HCT116 (cell line): Measurements from ENCODE around the gene ZIC4. TPM values are rescaled to one million over a fixed set of nuclear protein-coding genes. Genes with fewer than 3 reads are reported as not detected.

Experiments
- ATAC-seq: fragments of 200-7000 bp; cut with Tn5 transposase; 2 replicates; pipeline ENCODE4 v1.9.1; 2020; ENCODE audit warnings: mild to moderate bottlenecking, moderate library complexity
- BruUV-seq: library from RNA; stranded (reverse); fragments of 400-500 nt; replicated peaks from 2 replicates; lab custom pipeline; 2021; lab: Mats Ljungman, UMichigan
- CTCF ChIA-PET: fragments of 300-600 bp; sonication (Branson Sonifier 250); formaldehyde crosslinking; loops from one replicate; lab custom pipeline; 2021; ENCODE audit warnings: antibody characterized with exemption; lab: Charles Lee
- POLR2A ChIA-PET: fragments of 300-600, 350-600 bp; sonication (Branson Sonifier 250); formaldehyde crosslinking; loops from one replicate; lab custom pipeline; 2021; ENCODE audit warnings: antibody characterized with exemption; lab: Charles Lee
- RAD21 ChIA-PET, 2 experiments: fragments of 300-600 bp; sonication (Branson Sonifier 250); formaldehyde crosslinking; loops; one replicate each; lab custom pipeline; 2023; ENCODE audit warnings: low total read pairs in 2 of 2; ENCODE audit not compliant: uncharacterized antibody in 2 of 2, unreplicated experiment in 2 of 2, low non-redundant PET in 1 of 2; lab: Charles Lee
- DNase-seq: peaks from one replicate; pipeline ENCODE4 v3.0.0-alpha.2; 2010; ENCODE audit warnings: low read depth, low spot score
- H2AFZ ChIP-seq: fragments of 200-600 bp; shearing (Covaris generic), sonication (generic); 2 replicates; pipeline ENCODE4 v1.6.1; 2017; ENCODE audit warnings: low read depth, mixed run types, mixed read lengths, antibody characterized with exemption, low read length; ENCODE audit not compliant: poor library complexity, severe bottlenecking
- H3K27ac ChIP-seq: 2 replicates; pipeline ENCODE4 v1.5.1; 2012; ENCODE audit warnings: low read depth, low read length
- H3K27me3 ChIP-seq: fragments of 200-600 bp; sonication (generic); 2 replicates; pipeline ENCODE4 v1.6.1; 2016; ENCODE audit warnings: mixed run types, low read length, mixed read lengths; ENCODE audit not compliant: insufficient read depth
- H3K36me3 ChIP-seq, 2 experiments: fragments of 200-500 bp in 1 of 2; fragments of 200-600 bp in 1 of 2; sonication (Bioruptor generic) in 1 of 2; sonication (generic) in 1 of 2; 2 replicates each; pipeline versions ENCODE4 v1.5.1 to v1.6.1; 2014 to 2016; ENCODE audit warnings: low read length in 2 of 2, inconsistent platforms in 1 of 2, mixed read lengths in 1 of 2, mixed run types in 1 of 2; ENCODE audit not compliant: insufficient read depth in 2 of 2, control insufficient read depth in 1 of 2
- H3K4me1 ChIP-seq, 2 experiments: fragments of 200-600 bp in 1 of 2; sonication (generic) in 1 of 2; 2 replicates each; pipeline versions ENCODE4 v1.5.1 to v1.6.1; 2012 to 2017; ENCODE audit warnings: low read length in 2 of 2, inconsistent platforms in 1 of 2, mild to moderate bottlenecking in 1 of 2, mixed read lengths in 1 of 2, mixed run types in 1 of 2, moderate library complexity in 1 of 2; ENCODE audit not compliant: insufficient read depth in 2 of 2, control insufficient read depth in 1 of 2
- H3K4me2 ChIP-seq: fragments of 200-600 bp; sonication (generic); 2 replicates; pipeline ENCODE4 v1.6.1; 2017; ENCODE audit warnings: mixed run types, low read length, mixed read lengths
- H3K4me3 ChIP-seq, 2 experiments: fragments of 200-600 bp in 1 of 2; sonication (generic) in 1 of 2; replicated peaks in 1 of 2; 2 replicates each; pipeline ENCODE4 v1.5.1; 2011 to 2016; ENCODE audit warnings: low read length in 2 of 2, control low read depth in 1 of 2, low read depth in 1 of 2, mild to moderate bottlenecking in 1 of 2, mixed read lengths in 1 of 2, mixed run types in 1 of 2
- H3K79me2 ChIP-seq: fragments of 200-600 bp; sonication (generic); 2 replicates; pipeline ENCODE4 v1.6.1; 2017; ENCODE audit warnings: mild to moderate bottlenecking, mixed run types, low read length, moderate library complexity, mixed read lengths; ENCODE audit not compliant: insufficient read depth
- H3K9ac ChIP-seq: fragments of 200-600 bp; sonication (generic); 2 replicates; pipeline ENCODE4 v1.6.1; 2016; ENCODE audit warnings: low read length, mixed read lengths
- H3K9me2 ChIP-seq: fragments of 200-600 bp; sonication (generic), shearing (Covaris generic); 2 replicates; pipeline ENCODE4 v1.6.1; 2017; ENCODE audit warnings: mixed run types, mild to moderate bottlenecking, moderate library complexity; ENCODE audit not compliant: insufficient read depth
- H3K9me3 ChIP-seq, 2 experiments: fragments of 200-500 bp in 1 of 2; fragments of 200-600 bp in 1 of 2; sonication (Bioruptor generic) in 1 of 2; sonication (generic) in 1 of 2; 2 replicates each; pipeline ENCODE4 v1.6.1; 2014 to 2017; ENCODE audit warnings: low read length in 2 of 2, mixed read lengths in 2 of 2, inconsistent platforms in 1 of 2, low read depth in 1 of 2, mild to moderate bottlenecking in 1 of 2, mixed run types in 1 of 2, moderate library complexity in 1 of 2; ENCODE audit not compliant: control insufficient read depth in 1 of 2, insufficient read depth in 1 of 2
- H4K20me1 ChIP-seq: fragments of 200-600 bp; sonication (generic), shearing (Covaris generic); 2 replicates; pipeline ENCODE4 v1.6.1; 2017; ENCODE audit warnings: mixed run types, mild to moderate bottlenecking, moderate library complexity; ENCODE audit not compliant: insufficient read depth
- CEBPB ChIP-seq: IDR thresholded peaks from 2 replicates; pipeline ENCODE4 v1.6.1; 2012; ENCODE audit warnings: low read depth
- CTCF ChIP-seq, 3 experiments: fragments of 200-600 bp in 1 of 3; sonication (generic) in 1 of 3; IDR thresholded peaks in 2 of 3; conservative IDR thresholded peaks in 1 of 3; 2 replicates each; pipeline ENCODE4 v1.5.1; 2012 to 2017; ENCODE audit warnings: low read depth in 2 of 3, low read length in 2 of 3, antibody characterized with exemption in 1 of 3, borderline replicate concordance in 1 of 3, control low read depth in 1 of 3, mild to moderate bottlenecking in 1 of 3, mixed read lengths in 1 of 3, mixed run types in 1 of 3, moderate library complexity in 1 of 3; ENCODE audit not compliant: insufficient read depth in 1 of 3
- EGR1 ChIP-seq: IDR thresholded peaks from 2 replicates; pipeline ENCODE4 v1.6.1; 2012; ENCODE audit warnings: low read depth
- ELF1 ChIP-seq: IDR thresholded peaks from 2 replicates; pipeline ENCODE4 v1.6.1; 2012; ENCODE audit warnings: low read depth, borderline replicate concordance
- EZH2 ChIP-seq: fragments of 200-600 bp; sonication (generic); IDR thresholded peaks from 2 replicates; pipeline ENCODE4 v1.6.1; 2017; ENCODE audit warnings: antibody characterized with exemption, mixed run types
- EZH2phosphoT487 ChIP-seq: fragments of 200-600 bp; IDR thresholded peaks from 2 replicates; pipeline ENCODE4 v1.6.1; 2018; ENCODE audit warnings: antibody characterized with exemption, borderline replicate concordance
- FOSL1 ChIP-seq: IDR thresholded peaks from 2 replicates; pipeline ENCODE4 v1.6.1; 2012; ENCODE audit warnings: low read depth
- POLR2AphosphoS5 ChIP-seq: IDR thresholded peaks from 2 replicates; pipeline ENCODE4 v1.6.1; 2011; ENCODE audit warnings: mild to moderate bottlenecking, low read depth, low read length, moderate library complexity
- SIN3A ChIP-seq: IDR thresholded peaks from 2 replicates; pipeline ENCODE4 v1.6.1; 2012; ENCODE audit warnings: low read depth
- TCF7L2 ChIP-seq: IDR thresholded peaks from 2 replicates; pipeline ENCODE4 v1.7.0; 2011; ENCODE audit warnings: borderline replicate concordance, inconsistent platforms; ENCODE audit not compliant: insufficient read depth, insufficient read length; ENCODE audit errors: extremely low read depth
- YY1 ChIP-seq: IDR thresholded peaks from 2 replicates; pipeline ENCODE4 v1.6.1; 2011; ENCODE audit warnings: low read length, low read depth, moderate library complexity, mild to moderate bottlenecking; ENCODE audit not compliant: insufficient replicate concordance; ENCODE audit errors: extremely low read depth
- ZFX ChIP-seq: fragments of 450-650 bp; IDR thresholded peaks from 2 replicates; pipeline ENCODE4 v1.6.1; 2017
- ZNF274 ChIP-seq: fragments of 200-500 bp; sonication (Bioruptor generic); IDR thresholded peaks from 2 replicates; pipeline ENCODE4 v1.6.1; 2014; ENCODE audit warnings: mild to moderate bottlenecking, low read depth, low read length, inconsistent platforms
- intact Hi-C: fragments of 100-400 bp; cut with micrococcal nuclease; formaldehyde crosslinking; loops from 2 replicates; pipeline ENCODE4 v1.10.0; 2022
- total RNA-seq: library from RNA; stranded (reverse); gene quantifications from one replicate; pipeline ENCODE4 v1.2.1, GENCODE V29; 2021; ENCODE audit not compliant: unreplicated experiment

ZIC4 gene
- total RNA-seq, 1 experiment from 2014 or later, result not detected

DNA sequence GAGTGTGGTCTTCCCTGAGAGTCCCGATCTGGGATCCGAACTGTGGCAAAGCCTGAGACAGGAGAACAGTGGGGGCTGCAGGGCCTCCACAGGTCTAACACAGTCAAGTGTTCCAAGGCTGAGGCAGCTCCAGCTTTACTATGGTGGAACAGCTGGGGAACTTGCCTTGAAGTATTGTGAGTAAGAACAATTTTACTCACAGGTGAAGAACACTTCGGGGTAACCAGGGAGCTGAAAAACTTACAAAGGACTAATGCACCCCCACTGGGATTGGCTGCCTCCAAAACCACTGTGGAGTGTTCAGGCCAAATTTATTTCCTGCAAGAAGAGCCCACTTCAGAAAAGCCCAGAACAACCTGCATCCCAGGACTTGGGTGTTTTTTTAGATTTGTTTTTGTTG lies 25.4 kb downstream of the ZIC4 start:
- TF ChIP-seq POLR2AphosphoS5, result no peak
- no peak for TF ChIP-seq EZH2phosphoT487
- TF ChIP-seq CEBPB, result no peak
- no peak for TF ChIP-seq ZNF274
- TF ChIP-seq SIN3A, result no peak
- TF ChIP-seq TCF7L2, result no peak
- no peak for TF ChIP-seq ELF1
- no peak for TF ChIP-seq EGR1
- no peak for TF ChIP-seq YY1
- TF ChIP-seq EZH2, result no peak
- no peak for TF ChIP-seq FOSL1
- Histone ChIP-seq H3K27me3 (no peaks in the 10 kb centered on the region), H3K9me3 (no peaks in the 10 kb centered on the region), H3K9me2 (no peaks in the 10 kb centered on the region), H2AFZ (no peak overlapping the region), H3K4me3 (no peak overlapping the region), H3K79me2 (no peaks in the 10 kb centered on the region), H3K4me2 (no peak overlapping the region), H3K36me3 (no peaks in the 10 kb centered on the region), H3K4me1 (no peaks in the 10 kb centered on the region), H4K20me1 (no peaks in the 10 kb centered on the region), H3K9ac (no peak overlapping the region), H3K27ac (no peak overlapping the region)
- BruUV-seq, result no TSS peak
- ATAC-seq (no peak), DNase-seq (no peak)
- CTCF ChIA-PET, result no interaction called here
- RAD21 ChIA-PET, result no interaction called here
- intact Hi-C loops, result loop anchor here (5.0 kb wide), 1 partner anchor 236 kb away; no protein-coding TSS in a partner anchor
- POLR2A ChIA-PET, result no interaction called here

GRCh38 chr3:147380387-147380951 lies 25.9 kb downstream of the ZIC4 start:
- no peak for ATAC-seq
- intact Hi-C loops, result loop anchor here (5.0 kb wide), 1 partner anchor 237 kb away; no protein-coding TSS in a partner anchor
- POLR2A ChIA-PET, result no interaction called here

More at GRCh38 chr3:147380387-147380951, 25.9 kb downstream of the ZIC4 start:
- H3K9me3 ChIP-seq, result no peaks in the 10 kb centered on the region
- BruUV-seq, result no TSS peak
- no peak overlapping the region for H2AFZ ChIP-seq
- ChIA-PET RAD21 (no interaction called here), CTCF (no interaction called here)
- no peaks in the 10 kb centered on the region for H4K20me1 ChIP-seq
- H3K4me3 ChIP-seq, result no peak overlapping the region
- DNase-seq, result no peak
- H3K79me2 ChIP-seq, result no peaks in the 10 kb centered on the region
- no peaks in the 10 kb centered on the region for H3K9me2 ChIP-seq
- H3K4me2 ChIP-seq, result no peak overlapping the region
- no peak overlapping the region for H3K27ac ChIP-seq
- H3K27me3 ChIP-seq, result no peaks in the 10 kb centered on the region
- TF ChIP-seq FOSL1 (no peak), EZH2phosphoT487 (no peak), YY1 (no peak), ZFX (no peak), CTCF (IDR thresholded peaks at IDR 0.05 in 2 of 3, conservative IDR thresholded peaks at IDR 0.05 in 1 of 3; ENCODE audit: borderline replicate concordance in 1 of 3, insufficient read depth in 1 of 3, low read depth in 2 of 3, low read length in 2 of 3) (no peak), CEBPB (no peak)
- no peaks in the 10 kb centered on the region for H3K36me3 ChIP-seq
- no peak overlapping the region for H3K9ac ChIP-seq
- H3K4me1 ChIP-seq, result no peaks in the 10 kb centered on the region
